ENCODE results near the gene AGAP2. TPM values are rescaled to one million over a fixed set of nuclear protein-coding genes. Genes with fewer than 3 reads are reported as not detected.

The AGAP2 gene
- total RNA-seq, 4 donors from 2014 or later, result 1.2 to 125 (median 5.6) TPM

- TF ChIP-seq CTCF (IDR thresholded peaks at IDR 0.05) (no peak), EP300 (IDR thresholded peaks at IDR 0.05; ENCODE audit: low read depth) (no peak), POLR2AphosphoS5 (IDR thresholded peaks at IDR 0.05) (no peak), POLR2A (IDR thresholded peaks at IDR 0.05) (no peak)
- Histone ChIP-seq H3K9me3 (no peaks in the 10 kb centered on the region), H3K27ac (no peak overlapping the region), H3K36me3 (peaks cover 0 to 3% (median 0%) of the 10 kb centered on the region in 4 donors), H3K27me3 (peaks cover 20% of the 10 kb centered on the region), H3K4me3 (no peak overlapping the region), H3K4me1 (peaks cover 3 to 17% (median 9%) of the 10 kb centered on the region in 4 donors)
- DNase-seq, result no peak
- 34 to 45% methylated on average over 3 to 11 of the region's 11 CpGs for WGBS, 2 donors (ENCODE audit: low coverage in 1 of 2)
- in situ Hi-C loops (cut with MboI; ENCODE audit: low pct_ligation_motif_present in 1 of 4, low pct_unique_long_range_greater_than_20kb in 1 of 4, low sequenced_read_pairs in 3 of 4), result no loop called here
- intact Hi-C loops (cut with DNase I; ENCODE audit: low total_unique reads), result no loop called here
Observed at GRCh38 chr12:57724936-57725740, 13.4 kb downstream of the AGAP2 start.

GRCh38 chr12:57724003-57724935 is 14.3 kb downstream of the AGAP2 start:
- 81% methylated on average over 12 of the region's 12 CpGs; no CpG with 5 or more reads in 1 of the 2 donors for WGBS, 2 donors (ENCODE audit: low coverage in 1 of 2)
- Histone ChIP-seq H3K9me3 (no peaks in the 10 kb centered on the region), H3K27ac (no peak overlapping the region), H3K36me3 (peaks cover 0 to 8% (median 2%) of the 10 kb centered on the region in 4 donors), H3K4me3 (no peak overlapping the region), H3K4me1 (peaks cover 3 to 17% (median 9%) of the 10 kb centered on the region in 4 donors), H3K27me3 (peaks cover 20% of the 10 kb centered on the region)
- intact Hi-C loops (cut with DNase I; ENCODE audit: low total_unique reads) (no loop called here), in situ Hi-C loops (cut with MboI; ENCODE audit: low pct_ligation_motif_present in 1 of 4, low pct_unique_long_range_greater_than_20kb in 1 of 4, low sequenced_read_pairs in 3 of 4) (no loop called here)
- no peak for TF ChIP-seq POLR2A (IDR thresholded peaks at IDR 0.05)
- TF ChIP-seq POLR2AphosphoS5 (IDR thresholded peaks at IDR 0.05), result no peak
- TF ChIP-seq EP300 (IDR thresholded peaks at IDR 0.05; ENCODE audit: low read depth), result no peak
- TF ChIP-seq CTCF (IDR thresholded peaks at IDR 0.05), result no peak
- no peak for DNase-seq

DNA sequence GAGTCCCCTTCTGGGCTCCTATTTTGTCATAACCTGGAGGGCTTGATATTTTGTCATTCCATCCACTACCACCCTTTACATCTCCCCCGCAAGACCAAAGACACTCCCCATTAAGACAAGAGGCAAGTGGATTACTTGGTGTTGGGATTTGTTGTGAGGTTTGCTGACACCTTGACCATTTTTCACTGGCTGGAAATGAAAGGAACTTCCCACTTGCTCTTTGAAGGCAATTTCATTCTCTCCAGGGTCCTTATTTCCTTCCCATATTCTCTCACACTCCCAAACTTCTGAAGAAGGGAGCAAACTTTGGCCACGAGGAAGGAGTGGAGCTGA is 14.9 kb downstream of the AGAP2 start:
- no peak overlapping the region for H3K27ac ChIP-seq
- H3K4me1 ChIP-seq, result peaks cover 3 to 17% (median 9%) of the 10 kb centered on the region in 4 donors
- 50 to 65% methylated on average over 1 to 2 of the region's 2 CpGs for WGBS, 2 donors (ENCODE audit: low coverage in 1 of 2)
- DNase-seq, result no peak
- intact Hi-C loops (cut with DNase I; ENCODE audit: low total_unique reads) (no loop called here), in situ Hi-C loops (cut with MboI; ENCODE audit: low pct_ligation_motif_present in 1 of 4, low pct_unique_long_range_greater_than_20kb in 1 of 4, low sequenced_read_pairs in 3 of 4) (no loop called here)
- TF ChIP-seq POLR2A (IDR thresholded peaks at IDR 0.05) (no peak), POLR2AphosphoS5 (IDR thresholded peaks at IDR 0.05) (no peak), EP300 (IDR thresholded peaks at IDR 0.05; ENCODE audit: low read depth) (no peak), CTCF (IDR thresholded peaks at IDR 0.05) (no peak)
- H3K4me3 ChIP-seq, result no peak overlapping the region
- H3K9me3 ChIP-seq, result no peaks in the 10 kb centered on the region
- peaks cover 18% of the 10 kb centered on the region for H3K27me3 ChIP-seq
- H3K36me3 ChIP-seq, result peaks cover 0 to 15% (median 5%) of the 10 kb centered on the region in 4 donors

Measured in transverse colon (tissue), 4 donors.